Hindlimb muscle (tissue), 1 donor: ENCODE results near the gene FBXO44. TPM values are rescaled to one million over a fixed set of nuclear protein-coding genes. Genes with fewer than 3 reads are reported as not detected.

Source experiments
- DNase-seq: peaks from one replicate; pipeline ENCODE4 v3.0.0-alpha.2; 2013
- polyA plus RNA-seq: library from polyadenylated mRNA; unstranded; fragments of 120-200 nt; gene quantifications from one replicate; pipeline ENCODE4 v1.2.1, GENCODE V29; 2013; ENCODE audit not compliant: insufficient read length

Gene FBXO44
- polyA plus RNA-seq, 1 donor = 5.3 TPM

- no peak for DNase-seq
Measured at GRCh38 chr1:11659748-11660147, 5.1 kb downstream of the FBXO44 start.

DNA sequence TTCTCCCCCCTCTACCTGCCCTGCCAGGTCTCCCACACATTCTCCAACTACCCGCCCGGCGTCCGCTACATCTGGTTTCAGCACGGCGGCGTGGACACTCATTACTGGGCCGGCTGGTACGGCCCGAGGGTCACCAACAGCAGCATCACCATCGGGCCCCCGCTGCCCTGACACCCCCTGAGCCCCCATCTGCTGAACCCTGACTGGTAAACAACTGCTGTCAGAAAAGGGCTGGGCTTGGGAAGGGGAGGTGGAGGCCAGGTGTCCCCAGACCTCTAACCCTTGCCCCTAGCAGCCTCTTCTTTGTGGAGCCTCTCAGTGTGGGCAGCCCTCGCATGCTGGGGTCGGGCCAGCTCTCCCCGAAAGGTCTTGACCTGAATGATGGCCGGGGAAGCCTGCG is 6.4 kb downstream of the FBXO44 start:
- no peak for DNase-seq

DNA sequence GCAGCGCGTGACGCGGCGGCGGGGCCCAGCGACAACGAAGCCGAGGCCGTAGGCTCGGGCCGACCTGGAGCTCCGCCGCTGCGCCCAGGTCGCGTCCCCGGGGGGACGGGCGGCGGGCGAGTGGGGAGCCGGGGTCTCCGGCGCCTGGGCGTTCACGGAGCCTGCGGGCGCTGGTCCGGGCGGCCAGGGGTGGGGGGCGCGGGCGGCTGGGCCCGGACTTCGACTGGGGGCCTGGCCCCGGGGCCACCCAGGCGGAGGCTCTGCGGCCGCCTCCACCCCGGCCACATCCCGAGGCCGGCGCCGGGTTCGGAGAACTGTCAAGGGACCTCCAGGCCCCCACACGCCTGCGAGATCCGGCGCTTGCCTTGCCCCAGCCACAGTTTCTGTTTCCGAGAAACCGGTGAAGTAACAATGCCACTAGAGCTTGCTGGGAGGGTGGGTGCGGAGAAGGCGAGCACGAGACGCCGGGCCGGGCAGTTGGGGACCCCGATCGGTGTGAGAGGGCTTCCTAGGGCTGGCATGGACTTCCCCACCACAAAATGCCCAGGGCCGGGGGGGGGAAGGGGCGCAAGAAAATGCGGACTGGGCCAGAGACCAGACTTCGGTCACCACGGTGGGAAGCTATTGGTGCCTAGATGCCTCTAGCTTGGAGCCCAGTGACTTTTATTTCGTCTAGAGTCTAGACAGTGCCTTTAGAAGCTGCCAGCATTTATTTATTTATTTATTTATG is 9.8 kb downstream of the FBXO44 start:
- DNase-seq = peak; percentile 47

GRCh38 chr1:11668516-11668915 is 13.8 kb downstream of the FBXO44 start:
- DNase-seq = no peak

- DNase-seq = no peak
Measured at GRCh38 chr1:11670747-11671146, 16.1 kb downstream of the FBXO44 start.

DNA sequence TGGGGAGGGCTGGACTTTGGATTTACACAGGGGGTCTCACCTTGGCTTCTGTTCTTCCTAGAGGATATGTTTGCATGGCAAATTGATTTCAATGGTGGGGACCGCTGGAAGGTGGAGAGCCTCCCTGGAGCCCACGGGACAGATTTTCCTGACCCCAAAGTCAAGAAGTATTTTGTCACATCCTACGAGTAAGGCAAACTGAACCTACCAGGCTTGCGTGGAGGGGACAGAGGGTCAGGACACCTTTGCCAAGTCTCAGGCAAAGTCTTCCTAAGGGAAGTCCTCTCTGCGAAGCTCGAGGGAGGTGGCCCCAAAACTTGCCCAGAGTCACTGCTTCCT is 16.5 kb downstream of the FBXO44 start:
- DNase-seq = no peak

DNA sequence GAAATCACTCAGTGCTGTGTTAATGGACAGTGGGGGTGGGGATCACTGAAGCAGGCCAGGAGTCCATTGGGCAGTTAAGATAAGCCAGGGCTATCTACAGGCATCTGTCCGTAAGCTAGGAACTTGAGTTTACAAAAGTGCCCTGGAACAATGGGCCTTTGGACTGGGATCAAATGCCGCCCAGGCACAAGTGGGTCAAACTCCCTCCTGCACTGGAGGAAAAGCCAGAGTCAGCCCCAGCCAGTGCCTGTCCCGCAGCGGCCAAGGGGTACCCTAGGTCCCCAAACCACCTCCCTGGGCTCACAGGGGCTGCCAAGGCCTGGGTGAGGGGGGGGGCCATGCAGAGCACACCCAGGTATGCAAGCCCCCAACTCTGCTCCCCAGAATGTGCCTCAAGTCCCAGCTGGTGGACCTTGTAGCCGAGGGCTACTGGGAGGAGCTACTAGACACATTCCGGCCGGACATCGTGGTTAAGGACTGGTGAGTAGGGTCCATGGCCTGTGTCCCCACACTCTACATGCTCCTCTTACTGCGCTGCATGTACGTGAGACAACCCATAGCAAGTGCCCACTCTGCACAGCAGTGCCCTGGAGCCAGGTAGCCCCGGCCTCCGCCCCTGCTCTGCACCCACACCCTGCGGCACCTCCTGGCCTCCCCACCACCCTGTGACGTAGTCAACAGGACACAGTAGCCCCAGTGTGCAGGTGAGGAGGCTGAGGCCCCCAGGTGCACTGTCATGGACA is 17.0 kb downstream of the FBXO44 start:
- DNase-seq = no peak

DNA sequence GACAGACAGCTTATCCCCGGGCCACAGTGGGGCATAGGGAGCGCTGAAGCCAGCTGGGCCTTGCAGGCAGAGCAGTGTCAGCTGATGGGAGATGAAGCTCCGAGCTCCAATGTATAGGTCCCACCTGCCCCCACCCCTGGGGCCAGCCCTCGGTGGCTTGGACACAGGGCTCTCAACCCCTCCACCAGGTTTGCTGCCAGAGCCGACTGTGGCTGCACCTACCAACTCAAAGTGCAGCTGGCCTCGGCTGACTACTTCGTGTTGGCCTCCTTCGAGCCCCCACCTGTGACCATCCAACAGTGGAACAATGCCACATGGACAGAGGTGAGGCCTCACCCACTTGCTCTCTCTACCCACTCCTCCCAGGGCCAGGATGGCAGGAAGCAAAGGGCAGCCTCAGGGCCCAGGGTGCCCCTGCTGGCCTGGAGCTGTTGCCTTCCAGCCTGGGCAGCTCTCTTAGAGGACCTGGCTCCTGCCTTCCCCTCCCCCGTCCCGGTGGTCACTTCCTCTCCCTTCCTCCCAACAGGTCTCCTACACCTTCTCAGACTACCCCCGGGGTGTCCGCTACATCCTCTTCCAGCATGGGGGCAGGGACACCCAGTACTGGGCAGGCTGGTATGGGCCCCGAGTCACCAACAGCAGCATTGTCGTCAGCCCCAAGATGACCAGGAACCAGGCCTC is 18.6 kb downstream of the FBXO44 start:
- no peak for DNase-seq

- no peak for DNase-seq
Measured at GRCh38 chr1:11674488-11674887, 19.8 kb downstream of the FBXO44 start.

- no peak for DNase-seq
Measured at GRCh38 chr1:11675325-11675724, 20.6 kb downstream of the FBXO44 start.

DNA sequence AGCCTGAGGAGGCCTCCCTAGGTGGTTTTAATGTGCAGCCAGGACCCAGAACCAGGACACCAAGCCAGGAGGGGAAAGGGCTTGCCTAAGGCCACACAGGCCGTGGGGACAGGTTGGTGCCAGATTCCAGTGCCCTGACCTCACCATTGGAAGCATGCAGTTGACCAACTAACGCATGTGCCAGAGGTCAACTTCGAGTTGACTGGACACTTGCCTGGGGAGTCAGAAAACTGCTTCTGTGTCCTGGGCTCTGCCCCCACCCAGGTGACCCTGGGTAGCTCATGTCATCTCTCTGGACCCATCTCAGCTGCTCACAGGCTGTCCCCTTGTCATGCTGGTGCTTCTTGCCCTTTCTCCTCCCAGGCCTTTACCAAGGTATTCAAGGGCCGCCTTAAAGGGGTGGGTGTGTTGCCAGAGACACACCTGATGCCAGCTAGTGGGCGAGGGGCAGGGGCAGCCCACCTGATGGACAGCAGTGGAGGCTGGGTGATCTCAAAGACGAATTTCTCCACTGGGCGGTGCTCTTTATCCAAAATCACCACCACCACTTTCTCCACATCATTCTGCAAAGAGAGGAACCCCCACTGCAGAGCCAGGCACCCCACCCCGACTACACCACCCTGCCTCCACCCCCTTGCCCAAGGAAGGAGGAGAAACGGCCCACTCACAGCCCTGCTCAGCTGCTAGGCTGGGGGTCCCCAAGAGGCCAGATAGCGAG is 21.9 kb downstream of the FBXO44 start:
- DNase-seq = no peak

- DNase-seq = no peak
Measured at GRCh38 chr1:11678442-11678841, 23.8 kb downstream of the FBXO44 start.

- DNase-seq = no peak
Measured at GRCh38 chr1:11680270-11681070, 25.8 kb downstream of the FBXO44 start.

DNA sequence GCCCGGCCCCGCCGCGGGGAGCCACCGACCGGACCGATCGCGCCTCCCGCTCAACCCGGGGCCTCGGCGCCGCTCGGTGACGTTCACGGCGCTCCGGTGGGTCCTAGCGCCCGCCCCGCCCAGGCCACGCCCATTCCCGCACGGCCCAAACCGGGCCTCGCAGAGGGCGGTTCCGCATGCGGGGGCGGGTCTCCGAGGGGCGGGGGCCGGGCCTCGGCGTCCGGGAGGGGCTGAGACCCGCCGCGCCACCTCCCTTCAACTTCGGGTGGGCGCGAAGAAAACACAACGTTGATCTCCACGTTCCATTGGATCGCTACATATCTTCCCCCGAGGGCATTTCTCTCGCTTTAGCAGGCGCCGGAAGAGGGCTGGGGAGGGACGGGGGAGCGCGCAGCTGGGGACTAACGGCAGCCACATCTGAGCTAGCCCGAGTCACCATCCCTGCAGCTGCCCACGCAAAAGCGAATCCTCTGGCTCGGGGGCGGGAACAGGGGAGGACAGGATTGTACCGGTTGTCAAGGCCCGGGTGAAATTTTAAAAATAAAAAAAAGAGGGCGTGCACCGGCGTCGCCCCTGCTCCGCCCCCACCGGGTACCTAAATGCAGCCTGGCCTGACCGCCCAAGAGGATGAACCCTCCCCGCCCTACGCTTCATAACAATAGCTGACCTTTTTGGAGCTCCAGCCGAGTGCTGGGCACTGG is 26.5 kb downstream of the FBXO44 start, which contains the start of gene MAD2L2:
Gene MAD2L2 (minus strand): TSS at position 78 of the 701 bp plus-strand sequence. CDS start 547 bp downstream, outside the sequence.
- peak; percentile 90 for DNase-seq

GRCh38 chr1:11682287-11682771 is 27.7 kb downstream of the FBXO44 start:
- no peak for DNase-seq

GRCh38 chr1:11682799-11683198 is 28.1 kb downstream of the FBXO44 start:
- no peak for DNase-seq

DNA sequence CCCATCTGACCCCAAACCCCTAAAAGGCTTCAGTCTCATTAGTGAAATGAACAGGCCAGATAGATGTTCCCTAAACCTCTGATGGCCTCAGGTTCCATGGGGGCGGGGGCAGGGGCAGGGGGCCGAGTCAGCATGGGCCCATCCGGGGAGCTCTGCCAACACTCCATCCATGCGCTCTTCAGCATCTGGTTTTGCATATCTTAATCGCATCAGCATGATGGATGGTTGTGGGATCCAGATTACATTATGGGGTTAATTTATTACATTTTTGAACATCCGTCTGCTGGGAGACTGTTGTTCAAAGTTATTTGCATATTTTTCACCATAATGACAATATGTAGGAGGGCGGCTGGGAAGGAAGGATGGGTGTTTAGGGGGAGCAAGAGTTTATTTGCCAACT is 29.4 kb downstream of the FBXO44 start:
- DNase-seq = no peak

GRCh38 chr1:11685210-11685752 is 30.6 kb downstream of the FBXO44 start:
- no peak for DNase-seq

DNA sequence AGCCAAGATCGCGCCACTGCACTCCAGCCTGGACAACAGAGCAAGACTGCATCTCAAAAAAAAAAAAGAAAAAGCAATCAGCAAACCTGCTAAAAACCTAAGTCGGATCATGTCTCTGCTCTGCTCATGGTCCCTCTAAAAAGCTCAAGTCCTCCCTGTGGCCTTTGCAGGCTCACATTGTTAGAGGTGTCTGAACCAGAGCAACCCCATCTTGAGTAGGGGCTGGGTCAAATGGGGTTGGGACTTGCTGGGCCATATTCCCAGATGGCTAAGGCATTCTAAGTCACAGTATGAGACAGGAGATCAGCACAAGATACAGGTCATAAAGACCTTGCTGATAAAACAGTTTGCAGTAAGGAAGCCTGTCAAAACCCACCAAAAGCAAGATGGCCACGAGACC is 33.8 kb downstream of the FBXO44 start:
- no peak for DNase-seq

- peak; percentile 45 for DNase-seq
Measured at GRCh38 chr1:11690397-11691301, 36.0 kb downstream of the FBXO44 start.
